Fibroblast of mammary gland (primary cell): ENCODE data around the gene ANKRD50.
A peak's percentile ranks its signal among the peaks of the same experiment; 100 is the strongest.

Experiments
- DNase-seq: peaks from one replicate; pipeline ENCODE4 v3.0.0-alpha.2; 2010; ENCODE audit warnings: low read depth
- H3K4me3 ChIP-seq: 2 replicates; pipeline ENCODE4 v1.5.1; 2011; ENCODE audit warnings: low read depth, mild to moderate bottlenecking, low read length, moderate library complexity; ENCODE audit not compliant: control insufficient read depth
- CTCF ChIP-seq: conservative IDR thresholded peaks from 2 replicates; pipeline ENCODE4 v1.5.1; 2011; ENCODE audit warnings: low read depth, low read length, inconsistent platforms; ENCODE audit not compliant: control insufficient read depth, insufficient read depth

ANKRD50 gene

GRCh38 chr4:124666496-124666895 lies 46.0 kb downstream of the ANKRD50 start:
- H3K4me3 ChIP-seq, result no peak overlapping the region
- DNase-seq, result no peak
- no peak for TF ChIP-seq CTCF

- TF ChIP-seq CTCF, result no peak
- DNase-seq, result no peak
- H3K4me3 ChIP-seq, result no peak overlapping the region
Measured at GRCh38 chr4:124658795-124659194, 53.7 kb downstream of the ANKRD50 start.

GRCh38 chr4:124650614-124651013 lies 61.9 kb downstream of the ANKRD50 start:
- H3K4me3 ChIP-seq, result no peak overlapping the region
- TF ChIP-seq CTCF, result no peak
- no peak for DNase-seq

GRCh38 chr4:124647599-124647998 lies 64.9 kb downstream of the ANKRD50 start:
- no peak for TF ChIP-seq CTCF
- no peak overlapping the region for H3K4me3 ChIP-seq
- no peak for DNase-seq

- no peak overlapping the region for H3K4me3 ChIP-seq
- TF ChIP-seq CTCF, result no peak
- DNase-seq, result no peak
Measured at GRCh38 chr4:124644621-124645020, 67.9 kb downstream of the ANKRD50 start.

- DNase-seq, result no peak
- H3K4me3 ChIP-seq, result no peak overlapping the region
- TF ChIP-seq CTCF, result no peak
Measured at GRCh38 chr4:124642846-124643245, 69.7 kb downstream of the ANKRD50 start.

- no peak for TF ChIP-seq CTCF
- no peak overlapping the region for H3K4me3 ChIP-seq
- DNase-seq, result peak; percentile 95
Measured at GRCh38 chr4:124641715-124642381, 70.7 kb downstream of the ANKRD50 start.
